ENCODE measurements around the gene PIGA.

Gene PIGA

DNA sequence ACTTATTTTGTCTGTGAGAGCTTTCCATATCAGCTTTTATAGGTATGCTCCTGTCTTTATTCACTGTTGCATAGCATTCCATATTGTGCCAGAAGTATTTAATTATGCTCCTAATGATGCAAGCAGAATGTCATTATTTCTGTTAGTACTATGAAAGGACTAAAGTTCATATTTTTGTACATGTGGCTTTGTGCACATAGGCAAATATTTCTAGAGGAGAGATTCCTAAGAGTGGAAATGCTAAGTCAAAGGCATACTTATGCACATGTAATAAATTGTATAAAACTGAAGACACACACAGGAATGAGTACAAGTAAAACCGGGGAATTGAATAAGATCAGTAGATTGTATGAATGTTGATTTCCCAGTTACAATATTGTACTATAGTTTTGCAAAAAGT is 63.6 kb downstream of the PIGA start:
- H3K27ac ChIP-seq: no peak overlapping the region
- ChIA-PET POLR2A (ENCODE audit: low non-redundant PET) (no interaction called here), CTCF (no interaction called here)
- DNase-seq (ENCODE audit: low spot score): no peak
- TF ChIP-seq CTCF (conservative IDR thresholded peaks at IDR 0.05; ENCODE audit: low read depth): no peak

- POLR2A ChIA-PET (ENCODE audit: low non-redundant PET): no interaction called here
- peak within 1 kb of the TSS; percentile 73 for H3K27ac ChIP-seq
- no peak for TF ChIP-seq CTCF (conservative IDR thresholded peaks at IDR 0.05; ENCODE audit: low read depth)
- CTCF ChIA-PET: interaction anchor here (0.5 kb wide), 2 partner anchors 11 to 34 kb away, joined by 3 to 4 read pairs; no protein-coding TSS in a partner anchor
- DNase-seq (ENCODE audit: low spot score): peak; percentile 69
Observed at GRCh38 chrX:15269618-15270521, 65.5 kb downstream of the PIGA start, which contains the start of gene ASB9. Gene ASB9 (minus strand): TSS chrX:15270083. CDS start chrX:15269874, 209 bp downstream.

Data from RWPE1 (cell line).